GM12878 (cell line): ENCODE data around the gene ZBTB5. TPM values are rescaled to one million over a fixed set of nuclear protein-coding genes. Genes with fewer than 3 reads are reported as not detected.

Experiments
- ATAC-seq: fragments of 200-7000 bp; cut with Tn5 transposase; 3 replicates; pipeline ENCODE4 v1.9.1; 2020; ENCODE audit warnings: mild to moderate bottlenecking, moderate library complexity
- BruUV-seq: library from RNA; stranded (reverse); fragments of 400-500 nt; replicated peaks from 2 replicates; lab custom pipeline; 2021; lab: Mats Ljungman, UMichigan
- CTCF ChIA-PET: fragments of 300-600 bp; sonication (Branson Sonifier 250); formaldehyde crosslinking; extraction: SDS; loops from one replicate; lab custom pipeline; 2021; ENCODE audit warnings: inconsistent platforms; lab: Yijun Ruan, JAX
- POLR2A ChIA-PET: fragments of 350-600 bp; formaldehyde crosslinking; extraction: SDS; loops from one replicate; lab custom pipeline; 2021; ENCODE audit warnings: inconsistent platforms; lab: Charles Lee
- RAD21 ChIA-PET: fragments of 300-600 bp; sonication (Branson Sonifier 250); formaldehyde crosslinking; loops from one replicate; lab custom pipeline; 2023; ENCODE audit warnings: antibody characterized with exemption; ENCODE audit not compliant: unreplicated experiment; lab: Charles Lee
- SMC1A ChIA-PET: fragments of 300-600 bp; sonication (Branson Sonifier 250); formaldehyde crosslinking; loops from one replicate; lab custom pipeline; 2023; ENCODE audit not compliant: unreplicated experiment, uncharacterized antibody; lab: Charles Lee
- DNase-seq: peaks from one replicate; pipeline ENCODE4 v3.0.0-alpha.2; 2011; ENCODE audit warnings: low read depth, low spot score
- FAIRE-seq: peaks from 3 replicates; lab custom pipeline; 2011; peaks lifted over from hg19 to GRCh38; lab: Jason Lieb, UNC
- H2AFZ ChIP-seq: 2 replicates; pipeline ENCODE4 v1.6.0; 2011; ENCODE audit warnings: low read depth, low read length, control low read depth; ENCODE audit not compliant: control insufficient read depth
- H3K27ac ChIP-seq: 2 replicates; pipeline ENCODE4 v1.5.1; 2011; ENCODE audit warnings: control low read depth; ENCODE audit not compliant: control insufficient read depth, insufficient read depth
- H3K27me3 ChIP-seq, 2 experiments: replicated peaks in 1 of 2; 2 replicates each; pipeline versions ENCODE4 v1.6.0 to v1.6.1; 2011; ENCODE audit warnings: low read length in 1 of 2; ENCODE audit not compliant: control insufficient read depth in 2 of 2, insufficient read depth in 2 of 2
- H3K36me3 ChIP-seq, 2 experiments: 2 replicates each; pipeline ENCODE4 v1.5.1; 2011; ENCODE audit warnings: low read length in 1 of 2; ENCODE audit not compliant: control insufficient read depth in 2 of 2, insufficient read depth in 2 of 2
- H3K4me1 ChIP-seq: 2 replicates; pipeline ENCODE4 v1.6.1; 2011; ENCODE audit warnings: mild to moderate bottlenecking, low read length, moderate library complexity, mixed read lengths; ENCODE audit not compliant: control insufficient read depth, insufficient read depth
- H3K4me2 ChIP-seq: 2 replicates; pipeline ENCODE4 v1.6.0; 2011; ENCODE audit warnings: control low read depth; ENCODE audit not compliant: control insufficient read depth, insufficient read depth
- H3K4me3 ChIP-seq: fragments of 200-600 bp; sonication (generic); 2 replicates; pipeline ENCODE4 v1.5.1; 2016
- H3K79me2 ChIP-seq: 2 replicates; pipeline ENCODE4 v1.6.0; 2011; ENCODE audit warnings: low read length; ENCODE audit not compliant: control insufficient read depth, insufficient read depth
- H3K9ac ChIP-seq: 2 replicates; pipeline ENCODE4 v1.8.0; 2011; ENCODE audit warnings: low read length, control low read depth, mixed read lengths; ENCODE audit not compliant: control insufficient read depth, insufficient read depth
- H3K9me3 ChIP-seq: replicated peaks from 3 replicates; pipeline ENCODE4 v1.5.1; 2011; ENCODE audit warnings: mild to moderate bottlenecking, low read length; ENCODE audit not compliant: control insufficient read depth, insufficient read depth
- H4K20me1 ChIP-seq: 2 replicates; pipeline ENCODE4 v1.6.0; 2011; ENCODE audit not compliant: control insufficient read depth, insufficient read depth
- CREB1 ChIP-seq: IDR thresholded peaks from 2 replicates; pipeline ENCODE4 v1.6.1; 2012; ENCODE audit warnings: low read depth, mild to moderate bottlenecking, inconsistent platforms
- CREM ChIP-seq: IDR thresholded peaks from 2 replicates; pipeline ENCODE4 v1.6.1; 2014; ENCODE audit warnings: antibody characterized with exemption, low read depth
- FOS ChIP-seq: IDR thresholded peaks from 3 replicates; pipeline ENCODE4 v1.6.1; 2011; ENCODE audit warnings: borderline replicate concordance; ENCODE audit not compliant: insufficient read length; ENCODE audit errors: extremely low read depth
- GABPA ChIP-seq: IDR thresholded peaks from 2 replicates; pipeline ENCODE4 v1.6.1; 2014; ENCODE audit warnings: antibody characterized with exemption, low read depth, mild to moderate bottlenecking, inconsistent platforms
- HDAC2 ChIP-seq: fragments of 200-600 bp; sonication (generic); IDR thresholded peaks from 2 replicates; pipeline ENCODE4 v1.6.1; 2017
- NRF1 ChIP-seq: conservative IDR thresholded peaks from 2 replicates; pipeline ENCODE4 v1.6.1; 2011; ENCODE audit warnings: mild to moderate bottlenecking, low read depth, low read length, improper control_type of control experiment
- RAD21 ChIP-seq: IDR thresholded peaks from 2 replicates; pipeline ENCODE4 v1.6.1; 2011; ENCODE audit warnings: mild to moderate bottlenecking, low read depth, low read length, moderate library complexity; ENCODE audit not compliant: insufficient read depth
- SIN3A ChIP-seq: IDR thresholded peaks from 2 replicates; pipeline ENCODE4 v1.6.1; 2012; ENCODE audit warnings: low read depth, low read length, improper control_type of control experiment
- TCF12 ChIP-seq: IDR thresholded peaks from 2 replicates; pipeline ENCODE4 v1.6.1; 2011; ENCODE audit warnings: low read depth, mild to moderate bottlenecking, low read length
- ZNF687 ChIP-seq: fragments of 450-650 bp; IDR thresholded peaks from 2 replicates; pipeline ENCODE4 v1.6.1; 2017; ENCODE audit warnings: mild to moderate bottlenecking, moderate library complexity
- WGBS: methylation state at CpG from one replicate; pipeline ENCODE4 v1.1.6; 2016; ENCODE audit warnings: low lambda C conversion rate; ENCODE audit not compliant: insufficient replicate concordance, insufficient coverage; ENCODE audit errors: missing lambda C conversion rate; 5-methylcytosine and 5-hydroxymethylcytosine counted together
- in situ Hi-C: fragments of 300-500 bp; cut with MboI; formaldehyde crosslinking; loops from 9 replicates; pipeline ENCODE4 v1.14.3; 2018; ENCODE audit warnings: mixed read lengths
- intact Hi-C: fragments of 100-400 bp; cut with micrococcal nuclease; formaldehyde crosslinking; loops from one replicate; pipeline ENCODE4 v1.14.2; 2022; ENCODE audit not compliant: unreplicated experiment
- polyA plus RNA-seq, 11 experiments: library from polyadenylated mRNA; depleted of rRNA in 4 of 11; unstranded in 6 of 11; stranded (reverse) in 5 of 11; fragments of >200 nt; fragmentation: Nextera tagmentation in 4 of 11; fragmentation: Illumina TruSeq in 1 of 11; extraction: Ambion mirVana in 4 of 11; extraction: Trizol in 1 of 11; gene quantifications; 1 replicate in 1 of 11; 2 replicates in 10 of 11; pipeline versions ENCODE4 v1.2.1 to v1.2.3, GENCODE V29; 2011 to 2016; ENCODE audit warnings: inconsistent platforms in 2 of 11, missing spikeins in 2 of 11, low read depth in 1 of 11
- total RNA-seq, 4 experiments: library from RNA; depleted of rRNA in 3 of 4; stranded (reverse); fragments of >200 nt in 3 of 4; fragmentation: Illumina TruSeq in 1 of 4; extraction: Trizol in 1 of 4; gene quantifications; 2 replicates each; pipeline versions ENCODE4 v1.2.1 to v1.2.3, GENCODE V29; 2013 to 2021

The ZBTB5 gene
- total and polyA plus RNA-seq, 10 of the 15 experiments (the other 5 are each of a cell fraction or from before 2014, with no cell fraction given): 1.4 to 32.5 (median 12.1) TPM

GRCh38 chr9:37453827-37454226, 11.4 kb downstream of the ZBTB5 start:
- Histone ChIP-seq H4K20me1 (no peaks in the 10 kb centered on the region), H3K9ac (no peak overlapping the region), H3K4me2 (no peak overlapping the region), H3K4me1 (peaks cover 13% of the 10 kb centered on the region), H3K36me3 (peaks cover 0 to 7% of the 10 kb centered on the region in 2 experiments; a peak in 2 of 4 replicates), H3K27me3 (no peaks in the 10 kb centered on the region), H3K9me3 (no peaks in the 10 kb centered on the region; the same call in 2 of the 3 replicates), H3K4me3 (no peak overlapping the region), H2AFZ (no peak overlapping the region), H3K27ac (no peak overlapping the region)
- DNase-seq (no peak), FAIRE-seq (no peak)
- 50% methylated on average over 1 of the region's 1 CpG for WGBS
- intact Hi-C loops (no loop called here), in situ Hi-C loops (no loop called here)
- RAD21 ChIA-PET: interaction anchor here (3.2 kb wide), 1 partner anchor 10 kb away, joined by 8 read pairs; no protein-coding TSS in a partner anchor
- CTCF ChIA-PET: interaction anchor here (0.8 kb wide), 1 partner anchor 14 kb away, joined by 3 read pairs; no protein-coding TSS in a partner anchor
- no TSS peak for BruUV-seq
- no peak for TF ChIP-seq SIN3A
- TF ChIP-seq FOS: no peak
- TF ChIP-seq TCF12: no peak
- no peak for TF ChIP-seq HDAC2
- TF ChIP-seq NRF1: no peak
- TF ChIP-seq CREB1: no peak
- no peak for TF ChIP-seq GABPA
- no peak for TF ChIP-seq CREM
- no peak for TF ChIP-seq ZNF687
- no peak for TF ChIP-seq RAD21
- TF ChIP-seq, all 136 proteins: peak for 0
- ChIA-PET POLR2A (interaction anchor here (1.1 kb wide), 1 partner anchor 10 kb away, joined by 3 read pairs; no protein-coding TSS in a partner anchor), SMC1A (interaction anchor here (6.5 kb wide), 1 partner anchor 10 kb away, joined by 33 read pairs; the partner anchor contains the start of gene ZBTB5)
- peaks cover 67% of the 10 kb centered on the region for H3K79me2 ChIP-seq
- no peak for ATAC-seq
